Measurements from ENCODE around the gene DYNLRB2. TPM values are rescaled to one million over a fixed set of nuclear protein-coding genes. Genes with fewer than 3 reads are reported as not detected.

The DYNLRB2 gene
- total and polyA plus RNA-seq, 10 of the 15 experiments (the other 5 are each of a cell fraction or from before 2014, with no cell fraction given), result 0.21 to 1.2 (median 0.40) TPM; not detected in 5

GRCh38 chr16:80500116-80500859 is 40.5 kb upstream of the DYNLRB2 start:
- TF ChIP-seq ELK1 (IDR thresholded peaks at IDR 0.05; ENCODE audit: low read depth, low read length) (no peak), RELA (IDR thresholded peaks at IDR 0.05; ENCODE audit: borderline replicate concordance, partially characterized antibody) (no peak), WRNIP1 (IDR thresholded peaks at IDR 0.05; ENCODE audit: borderline replicate concordance, low read depth, low read length) (no peak), STAT3 (IDR thresholded peaks at IDR 0.05; ENCODE audit: low read depth, low read length) (no peak), BCLAF1 (IDR thresholded peaks at IDR 0.05) (no peak), CEBPZ (IDR thresholded peaks at IDR 0.05; ENCODE audit: low read depth, low read length) (no peak), TCF7 (IDR thresholded peaks at IDR 0.05; ENCODE audit: borderline replicate concordance) (no peak)
- intact Hi-C loops (cut with micrococcal nuclease; ENCODE audit: unreplicated experiment) (no loop called here), in situ Hi-C loops (cut with MboI) (no loop called here)
- no peak overlapping the region for H3K4me2 ChIP-seq (ENCODE audit: control insufficient read depth, insufficient read depth)
- H2AFZ ChIP-seq (ENCODE audit: control insufficient read depth, low read depth, low read length), result no peak overlapping the region
- no peaks in the 10 kb centered on the region; the same call in 2 of the 3 replicates for H3K9me3 ChIP-seq (replicated peaks; ENCODE audit: control insufficient read depth, insufficient read depth, low read length)
- no peaks in the 10 kb centered on the region for H3K36me3 ChIP-seq (ENCODE audit: control insufficient read depth in 2 of 2, insufficient read depth in 2 of 2, low read length in 1 of 2)
- no peak overlapping the region for H3K4me3 ChIP-seq
- no peak overlapping the region for H3K9ac ChIP-seq (ENCODE audit: control insufficient read depth, insufficient read depth, low read length)
- no peaks in the 10 kb centered on the region for H3K4me1 ChIP-seq (ENCODE audit: control insufficient read depth, insufficient read depth, low read length)
- no peaks in the 10 kb centered on the region for H3K27me3 ChIP-seq (replicated peaks in 1 of 2; ENCODE audit: control insufficient read depth in 2 of 2, insufficient read depth in 2 of 2, low read length in 1 of 2)
- RAD21 ChIA-PET (ENCODE audit: unreplicated experiment), result no interaction called here
- no peak for DNase-seq (ENCODE audit: low read depth, low spot score)
- CTCF ChIA-PET, result interaction anchor here (0.6 to 1.5 kb wide), 3 partner anchors 9 to 326 kb away, joined by 3 to 4 read pairs (median 3); no protein-coding TSS in a partner anchor
- no peak for FAIRE-seq
- no peak for ATAC-seq
- no peaks in the 10 kb centered on the region for H3K79me2 ChIP-seq (ENCODE audit: control insufficient read depth, insufficient read depth, low read length)
- POLR2A ChIA-PET, result no interaction called here
- 30% methylated on average over 11 of the region's 11 CpGs for WGBS (ENCODE audit: insufficient coverage, insufficient replicate concordance, low lambda C conversion rate, missing lambda C conversion rate)
- SMC1A ChIA-PET (ENCODE audit: uncharacterized antibody, unreplicated experiment), result no interaction called here
- no TSS peak for BruUV-seq (replicated peaks)
- no peak overlapping the region for H3K27ac ChIP-seq (ENCODE audit: control insufficient read depth, insufficient read depth)
- H4K20me1 ChIP-seq (ENCODE audit: control insufficient read depth, insufficient read depth), result no peaks in the 10 kb centered on the region
